Body of pancreas (tissue), 4 donors: ENCODE measurements around the gene OSBPL10.

Experiments used
- CTCF ChIP-seq, 7 experiments: fragments of 450-650 bp in 4 of 7; fragments of 200-600 bp in 3 of 7; sonication (generic) in 3 of 7; IDR thresholded peaks; one replicate each; pipeline ENCODE4 v1.5.1; 2016 to 2019; ENCODE audit warnings: antibody characterized with exemption in 7 of 7
- POLR2A ChIP-seq, 3 donors: fragments of 450-650 bp; IDR thresholded peaks; one replicate each; pipeline ENCODE4 v1.6.1; 2016; ENCODE audit warnings: antibody characterized with exemption in 3 of 3, mild to moderate bottlenecking in 2 of 3

- TF ChIP-seq CTCF (IDR thresholded peaks at IDR 0.05) (no peak), POLR2A (IDR thresholded peaks at IDR 0.05) (no peak)
Observed at GRCh38 chr3:31775383-31775782, 205.7 kb downstream of the OSBPL10 start.
